Heart left ventricle (tissue), 16 donors: ENCODE data around the gene NOCT. TPM values are rescaled to one million over a fixed set of nuclear protein-coding genes. Genes with fewer than 3 reads are reported as not detected.
"Not testable (repeated sequence)": the region's sequence is repeated elsewhere in the genome, so short reads cannot be mapped to it uniquely, and the experiment has no call there.

Experiments used
- ATAC-seq, 4 donors: fragments of 200-7000 bp; cut with Tn5 transposase; one replicate each; pipeline ENCODE4 v1.9.1; 2020 to 2022; ENCODE audit warnings: moderate library complexity in 4 of 4, mild to moderate bottlenecking in 3 of 4, moderate number of reproducible peaks in 1 of 4
- DNase-seq, 5 donors: peaks; one replicate each; pipeline ENCODE4 v3.0.0-alpha.2; 2020
- H3K27ac ChIP-seq, 12 donors: fragments of 200-600 bp; sonication (generic) in 4 of 12; one replicate each; pipeline versions ENCODE4 v1.5.0 to v1.8.0; 2016 to 2022; ENCODE audit warnings: mild to moderate bottlenecking in 2 of 12
- H3K27me3 ChIP-seq, 9 donors: fragments of 200-600 bp; sonication (generic) in 2 of 9; one replicate each; pipeline versions ENCODE4 v1.5.1 to v1.8.0; 2016 to 2022; ENCODE audit warnings: mild to moderate bottlenecking in 3 of 9
- H3K36me3 ChIP-seq, 9 donors: fragments of 200-600 bp; sonication (generic) in 2 of 9; one replicate each; pipeline versions ENCODE4 v1.5.0 to v1.8.0; 2018 to 2022; ENCODE audit warnings: mild to moderate bottlenecking in 2 of 9
- H3K4me1 ChIP-seq, 12 donors: fragments of 200-600 bp; sonication (generic) in 4 of 12; one replicate each; pipeline versions ENCODE4 v1.5.0 to v1.8.0; 2016 to 2022; ENCODE audit warnings: mild to moderate bottlenecking in 3 of 12
- H3K4me3 ChIP-seq, 12 donors: fragments of 200-600 bp; sonication (generic) in 4 of 12; one replicate each; pipeline versions ENCODE4 v1.5.0 to v1.8.0; 2017 to 2022; ENCODE audit warnings: mild to moderate bottlenecking in 9 of 12, moderate library complexity in 4 of 12
- H3K9me3 ChIP-seq, 12 donors: fragments of 200-600 bp; sonication (generic) in 4 of 12; one replicate each; pipeline versions ENCODE4 v1.5.0 to v1.8.0; 2016 to 2022; ENCODE audit warnings: mild to moderate bottlenecking in 1 of 12
- CTCF ChIP-seq, 12 donors: fragments of 200-600 bp; sonication (generic) in 4 of 12; IDR thresholded peaks; one replicate each; pipeline versions ENCODE4 v1.5.0 to v1.8.0; 2018 to 2022; ENCODE audit warnings: antibody characterized with exemption in 12 of 12, mild to moderate bottlenecking in 5 of 12
- POLR2A ChIP-seq, 2 donors: fragments of 450-650 bp; IDR thresholded peaks; one replicate each; pipeline ENCODE4 v1.6.1; 2017; ENCODE audit warnings: antibody characterized with exemption in 2 of 2, mild to moderate bottlenecking in 2 of 2, moderate library complexity in 2 of 2
- WGBS, 4 donors: extraction: QIAGEN DNeasy Blood & Tissue Kit in 2 of 4; methylation state at CpG; one replicate each; pipeline versions ENCODE4 v1.1.5 to v1.1.7; 2013 to 2018; 5-methylcytosine and 5-hydroxymethylcytosine counted together
- intact Hi-C, 10 donors: fragments of 100-400 bp; cut with DNase I; formaldehyde crosslinking; loops; one replicate each; pipeline versions ENCODE4 v1.11.1 to v1.14.2; 2022
- polyA plus RNA-seq, 2 donors: library from polyadenylated mRNA; stranded (reverse); fragments of 200-250 nt; gene quantifications; one replicate each; pipeline ENCODE4 v1.2.3, GENCODE V29; 2013
- total RNA-seq, 9 donors: library from RNA; depleted of rRNA in 2 of 9; stranded (reverse); fragments of >200 nt in 2 of 9; fragmentation: NEBNext Ultra II Directional in 3 of 9; extraction: Animal tissue kit (Norgen Biotek cat#: 25700) in 3 of 9; gene quantifications; one replicate each; pipeline versions ENCODE4 v1.1.0 to v1.2.4, GENCODE V29; 2016 to 2023
- donor health status: ischemic (EF 13 %, LVEDD 7.1; RV severe dilation, severe dysfunction).
- donor health status: healthy with polysubstance abuse.
- donor health status: DM: no; HTN: yes; CAD: no.
- donor health status: DM: no; HTN: no; CAD: no.
- donor health status: ischemic (EF 25% LVEDD 6.9; RV normal size, moderate dysfunction).
- donor health status: ischemic (EF 25% LVEDD 5.7; RV mildly dilated, moderate dysfunction).
- donor health status: healthy.
- donor health status: DM: yes; HTN: yes; CAD: no.
- donor health status: ischemic (EF 35%, LVEDD 5.7; RV mildly dilated, moderate dysfunction).
- donor health status: nonischemic (EF 11% LVEDD 7.7; RV severe dilation, severe dysfunction).
- donor health status: DM: yes; HTN: yes; CAD: no.
- donor health status: PGD.
- donor health status: ischemic (EF 29% LVEDD 5.4; RV normal size, mild dysfunction).
- donor health status: nonischemic (EF 23%, LVEDD 6.1; RV moderate dilation, normal function).

NOCT gene
- total and polyA plus RNA-seq, 11 donors: 3.1 to 16.8 (median 8.5) TPM

- Histone ChIP-seq H3K36me3 (peaks cover 0 to 7% (median 0%) of the 10 kb centered on the region in 9 donors), H3K27me3 (no peaks in the 10 kb centered on the region), H3K27ac (peak overlapping the region; percentile 50 to 93 (median 82)), H3K4me1 (peaks cover 0 to 18% (median 6%) of the 10 kb centered on the region in 12 donors), H3K9me3 (no peaks in the 10 kb centered on the region), H3K4me3 (no peak overlapping the region)
- ATAC-seq: peak; percentile 91 to 94 (median 92)
- no peak for TF ChIP-seq CTCF (IDR thresholded peaks at IDR 0.05)
- peak in 1 of 2 donors; percentile 40 for TF ChIP-seq POLR2A (IDR thresholded peaks at IDR 0.05)
- intact Hi-C loops: no loop called here
- WGBS, 4 donors: 36 to 63% (median 51%) methylated on average over 9 to 11 of the region's 11 CpGs
- peak; percentile 62 to 93 (median 75) for DNase-seq
Measured at GRCh38 chr4:139028191-139028661, 12.6 kb downstream of the NOCT start.

DNA sequence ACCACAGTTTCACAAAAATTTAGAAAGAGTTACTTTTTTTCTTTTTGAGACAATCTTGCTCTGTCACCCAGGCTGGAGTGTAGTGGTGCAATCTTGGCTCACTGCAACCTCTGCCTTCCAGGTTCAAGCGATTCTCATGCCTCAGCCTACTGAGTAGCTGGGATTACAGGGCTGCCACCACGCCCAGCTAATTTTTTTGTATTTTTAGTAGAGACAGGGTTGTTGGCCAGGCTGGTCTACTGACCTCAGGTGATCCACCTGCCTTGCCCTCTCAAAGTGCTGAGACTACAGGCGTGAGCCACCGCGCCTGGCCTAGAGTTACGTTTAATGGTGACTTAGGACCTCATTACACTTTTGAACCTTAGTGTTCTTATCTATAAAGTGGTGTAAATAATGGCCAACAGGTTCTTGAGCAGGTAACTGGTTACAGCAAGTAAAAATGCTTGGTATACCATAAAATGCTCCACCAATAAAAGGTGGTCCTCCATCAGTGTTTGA, 14.3 kb downstream of the NOCT start:
- H3K4me3 ChIP-seq, H3K27me3 ChIP-seq, H3K36me3 ChIP-seq, DNase-seq, ATAC-seq, H3K9me3 ChIP-seq: not testable (repeated sequence)
- Histone ChIP-seq H3K27ac (peak overlapping the region in 3 of 12 donors; percentile 50 to 93 (median 90)), H3K4me1 (peaks cover 0 to 18% (median 8%) of the 10 kb centered on the region in 12 donors)
- WGBS, 4 donors: 78 to 92% (median 81%) methylated on average over 6 of the region's 6 CpGs
- intact Hi-C loops: loop anchor here in 9 of 10 donors (2.0 to 10.0 kb wide), 12 partner anchors 52 to 625 kb away; partner anchors contain the start of gene ELF2 (in 3 of the 9)

- ATAC-seq: peak in 3 of 4 donors; percentile 28 to 47 (median 33)
- H3K36me3 ChIP-seq: peaks cover 0 to 7% (median 0%) of the 10 kb centered on the region in 9 donors
- peaks cover 0 to 20% (median 11%) of the 10 kb centered on the region in 12 donors for H3K4me1 ChIP-seq
- intact Hi-C loops: loop anchor here in 9 of 10 donors (2.0 to 10.0 kb wide), 12 partner anchors 52 to 624 kb away; partner anchors contain the start of gene ELF2 (in 3 of the 9)
- no peaks in the 10 kb centered on the region for H3K9me3 ChIP-seq
- H3K27me3 ChIP-seq: no peaks in the 10 kb centered on the region
- no peak overlapping the region for H3K4me3 ChIP-seq
- TF ChIP-seq POLR2A (IDR thresholded peaks at IDR 0.05) (no peak), CTCF (IDR thresholded peaks at IDR 0.05) (peak; percentile 61 to 87 (median 79))
- H3K27ac ChIP-seq: peak overlapping the region in 2 of 12 donors; percentile 90 to 93
- 37 to 48% (median 42%) methylated on average over 14 of the region's 14 CpGs for WGBS, 4 donors
- DNase-seq: peak in 4 of 5 donors; percentile 63 to 75 (median 66)
Measured at GRCh38 chr4:139030614-139031235, 15.1 kb downstream of the NOCT start.

- Histone ChIP-seq H3K9me3 (no peaks in the 10 kb centered on the region), H3K4me1 (peaks cover 0 to 14% (median 3%) of the 10 kb centered on the region in 12 donors), H3K27ac (no peak overlapping the region), H3K4me3 (no peak overlapping the region), H3K36me3 (peaks cover 0 to 21% (median 0%) of the 10 kb centered on the region in 9 donors), H3K27me3 (no peaks in the 10 kb centered on the region)
- TF ChIP-seq POLR2A (IDR thresholded peaks at IDR 0.05) (no peak), CTCF (IDR thresholded peaks at IDR 0.05) (no peak)
- intact Hi-C loops: loop anchor here in 6 of 10 donors (5.0 to 10.0 kb wide), 7 partner anchors 47 to 619 kb away; partner anchors contain the start of gene ELF2 (in 3 of the 6)
- DNase-seq (no peak), ATAC-seq (peak in 2 of 4 donors; percentile 10 to 30)
- 54 to 60% (median 58%) methylated on average over 5 of the region's 5 CpGs for WGBS, 4 donors
Measured at GRCh38 chr4:139035650-139036049, 20.1 kb downstream of the NOCT start.
